ENCODE measurements around the gene WHAMM.

DNA sequence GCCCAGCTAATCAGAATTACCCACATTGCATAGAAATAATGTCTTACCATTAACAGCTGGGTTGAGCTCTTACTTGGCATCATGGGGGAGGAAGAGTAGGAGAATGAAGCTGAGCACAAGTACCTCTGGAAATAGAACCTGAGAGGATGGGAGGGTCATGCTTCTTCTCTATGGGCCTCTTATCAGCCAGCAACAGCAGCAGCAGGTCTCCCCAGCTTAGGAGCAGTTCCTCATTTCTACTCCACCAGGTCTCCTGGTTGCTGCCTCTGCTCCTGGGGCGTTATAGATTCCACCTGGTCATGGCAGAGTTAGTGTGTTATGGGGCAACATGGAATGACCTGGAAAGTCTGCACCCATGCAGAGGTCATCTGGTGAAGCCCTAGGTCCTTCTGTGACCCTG lies 6.9 kb upstream of the WHAMM start:
- no peak for TF ChIP-seq JUN (IDR thresholded peaks at IDR 0.05; ENCODE audit: borderline replicate concordance, insufficient read depth, insufficient read length, low read depth)
- TF ChIP-seq, protein P1, sequence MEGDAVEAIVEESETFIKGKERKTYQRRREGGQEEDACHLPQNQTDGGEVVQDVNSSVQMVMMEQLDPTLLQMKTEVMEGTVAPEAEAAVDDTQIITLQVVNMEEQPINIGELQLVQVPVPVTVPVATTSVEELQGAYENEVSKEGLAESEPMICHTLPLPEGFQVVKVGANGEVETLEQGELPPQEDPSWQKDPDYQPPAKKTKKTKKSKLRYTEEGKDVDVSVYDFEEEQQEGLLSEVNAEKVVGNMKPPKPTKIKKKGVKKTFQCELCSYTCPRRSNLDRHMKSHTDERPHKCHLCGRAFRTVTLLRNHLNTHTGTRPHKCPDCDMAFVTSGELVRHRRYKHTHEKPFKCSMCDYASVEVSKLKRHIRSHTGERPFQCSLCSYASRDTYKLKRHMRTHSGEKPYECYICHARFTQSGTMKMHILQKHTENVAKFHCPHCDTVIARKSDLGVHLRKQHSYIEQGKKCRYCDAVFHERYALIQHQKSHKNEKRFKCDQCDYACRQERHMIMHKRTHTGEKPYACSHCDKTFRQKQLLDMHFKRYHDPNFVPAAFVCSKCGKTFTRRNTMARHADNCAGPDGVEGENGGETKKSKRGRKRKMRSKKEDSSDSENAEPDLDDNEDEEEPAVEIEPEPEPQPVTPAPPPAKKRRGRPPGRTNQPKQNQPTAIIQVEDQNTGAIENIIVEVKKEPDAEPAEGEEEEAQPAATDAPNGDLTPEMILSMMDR (IDR thresholded peaks at IDR 0.05; ENCODE audit: extremely low read depth in 1 of 2, insufficient read depth in 1 of 2, low read depth in 1 of 2, low read length in 2 of 2), result no peak
- TF ChIP-seq POLR2A (IDR thresholded peaks at IDR 0.05; ENCODE audit: low read depth, low read length), result no peak
